HEK293 (cell line): ENCODE data around the gene PER1.
A peak's percentile ranks its signal among the peaks of the same experiment; 100 is the strongest.

Source experiments
- GFI1B ChIP-seq: fragments of 450-650 bp; formaldehyde crosslinking; IDR thresholded peaks from 2 replicates; pipeline ENCODE4 v1.5.1; 2016; ENCODE audit warnings: missing biosample characterization, missing genetic modification characterization
- KLF16 ChIP-seq: fragments of 450-650 bp; formaldehyde crosslinking; IDR thresholded peaks from 2 replicates; pipeline ENCODE4 v1.5.1; 2017; ENCODE audit warnings: missing biosample characterization, missing genetic modification characterization
- KLF17 ChIP-seq: fragments of 450-650 bp; formaldehyde crosslinking; IDR thresholded peaks from 2 replicates; pipeline ENCODE4 v1.5.1; 2016; ENCODE audit warnings: missing biosample characterization, missing genetic modification characterization
- KLF7 ChIP-seq: fragments of 450-650 bp; formaldehyde crosslinking; IDR thresholded peaks from 2 replicates; pipeline ENCODE4 v1.5.1; 2016; ENCODE audit warnings: missing biosample characterization, missing genetic modification characterization, borderline replicate concordance
- OVOL3 ChIP-seq: fragments of 450-650 bp; formaldehyde crosslinking; IDR thresholded peaks from 2 replicates; pipeline ENCODE4 v1.5.1; 2016; ENCODE audit warnings: missing biosample characterization, missing genetic modification characterization
- PRDM6 ChIP-seq: fragments of 450-650 bp; formaldehyde crosslinking; IDR thresholded peaks from 2 replicates; pipeline ENCODE4 v1.5.1; 2017; ENCODE audit warnings: missing biosample characterization, missing genetic modification characterization
- TSHZ1 ChIP-seq: fragments of 450-650 bp; formaldehyde crosslinking; IDR thresholded peaks from 2 replicates; pipeline ENCODE4 v1.5.1; 2016; ENCODE audit warnings: missing biosample characterization, missing genetic modification characterization, borderline replicate concordance
- ZFP3 ChIP-seq: fragments of 450-650 bp; formaldehyde crosslinking; IDR thresholded peaks from 2 replicates; pipeline ENCODE4 v1.5.1; 2016; ENCODE audit warnings: low read depth, missing biosample characterization, missing genetic modification characterization
- ZFP37 ChIP-seq: fragments of 450-650 bp; formaldehyde crosslinking; IDR thresholded peaks from 2 replicates; pipeline ENCODE4 v1.5.1; 2016; ENCODE audit warnings: missing biosample characterization, missing genetic modification characterization
- ZIC2 ChIP-seq: fragments of 450-650 bp; formaldehyde crosslinking; IDR thresholded peaks from 2 replicates; pipeline ENCODE4 v1.5.1; 2016; ENCODE audit warnings: missing biosample characterization, missing genetic modification characterization
- ZNF10 ChIP-seq: fragments of 450-650 bp; formaldehyde crosslinking; IDR thresholded peaks from 2 replicates; pipeline ENCODE4 v1.5.1; 2017; ENCODE audit warnings: missing biosample characterization, missing genetic modification characterization
- ZNF157 ChIP-seq: fragments of 450-650 bp; formaldehyde crosslinking; IDR thresholded peaks from 2 replicates; pipeline ENCODE4 v1.5.1; 2016; ENCODE audit warnings: missing biosample characterization, missing genetic modification characterization
- ZNF292 ChIP-seq: fragments of 450-650 bp; formaldehyde crosslinking; IDR thresholded peaks from 2 replicates; pipeline ENCODE4 v1.5.1; 2016; ENCODE audit warnings: low read depth, missing biosample characterization, missing genetic modification characterization, borderline replicate concordance
- ZNF324 ChIP-seq: fragments of 450-650 bp; formaldehyde crosslinking; IDR thresholded peaks from 2 replicates; pipeline ENCODE4 v1.5.1; 2016; ENCODE audit warnings: missing biosample characterization, missing genetic modification characterization
- ZNF37A ChIP-seq: fragments of 450-650 bp; IDR thresholded peaks from 2 replicates; pipeline ENCODE4 v1.5.1; 2018; ENCODE audit warnings: missing biosample characterization, missing genetic modification characterization
- ZNF416 ChIP-seq: fragments of 450-650 bp; formaldehyde crosslinking; IDR thresholded peaks from 2 replicates; pipeline ENCODE4 v1.5.1; 2016; ENCODE audit warnings: missing biosample characterization, missing genetic modification characterization
- ZNF510 ChIP-seq: fragments of 450-650 bp; formaldehyde crosslinking; IDR thresholded peaks from 2 replicates; pipeline ENCODE4 v1.5.1; 2018; ENCODE audit warnings: mild to moderate bottlenecking, missing genetic modification characterization, missing biosample characterization; ENCODE audit not compliant: insufficient replicate concordance
- ZNF513 ChIP-seq: fragments of 450-650 bp; IDR thresholded peaks from 2 replicates; pipeline ENCODE4 v1.5.1; 2018; ENCODE audit warnings: missing biosample characterization, missing genetic modification characterization
- ZNF514 ChIP-seq: fragments of 450-650 bp; formaldehyde crosslinking; IDR thresholded peaks from 2 replicates; pipeline ENCODE4 v1.5.1; 2016; ENCODE audit warnings: missing biosample characterization, missing genetic modification characterization
- ZNF558 ChIP-seq: fragments of 450-650 bp; formaldehyde crosslinking; IDR thresholded peaks from 2 replicates; pipeline ENCODE4 v1.5.1; 2016; ENCODE audit warnings: missing biosample characterization, missing genetic modification characterization
- ZNF596 ChIP-seq: fragments of 450-650 bp; IDR thresholded peaks from 2 replicates; pipeline ENCODE4 v1.5.0; 2018; ENCODE audit warnings: missing biosample characterization, mild to moderate bottlenecking, missing genetic modification characterization, moderate library complexity
- ZNF660 ChIP-seq: fragments of 450-650 bp; IDR thresholded peaks from 2 replicates; pipeline ENCODE4 v1.5.1; 2018; ENCODE audit warnings: missing biosample characterization, mild to moderate bottlenecking, missing genetic modification characterization
- ZNF747 ChIP-seq: fragments of 450-650 bp; formaldehyde crosslinking; IDR thresholded peaks from 2 replicates; pipeline ENCODE4 v1.5.1; 2016; ENCODE audit warnings: missing biosample characterization, missing genetic modification characterization
- ZSCAN30 ChIP-seq: fragments of 450-650 bp; IDR thresholded peaks from 2 replicates; pipeline ENCODE4 v1.5.1; 2018; ENCODE audit warnings: missing biosample characterization, mild to moderate bottlenecking, missing genetic modification characterization, moderate library complexity
- TF ChIP-seq, protein P1 (sequence below): fragments of 450-650 bp; formaldehyde crosslinking; IDR thresholded peaks from 2 replicates; pipeline ENCODE4 v1.5.1; 2017; ENCODE audit warnings: missing biosample characterization, missing genetic modification characterization
- TF ChIP-seq, protein P2 (sequence below): fragments of 450-650 bp; formaldehyde crosslinking; IDR thresholded peaks from 2 replicates; pipeline ENCODE4 v1.5.1; 2016; ENCODE audit warnings: missing biosample characterization, missing genetic modification characterization

Gene PER1

DNA sequence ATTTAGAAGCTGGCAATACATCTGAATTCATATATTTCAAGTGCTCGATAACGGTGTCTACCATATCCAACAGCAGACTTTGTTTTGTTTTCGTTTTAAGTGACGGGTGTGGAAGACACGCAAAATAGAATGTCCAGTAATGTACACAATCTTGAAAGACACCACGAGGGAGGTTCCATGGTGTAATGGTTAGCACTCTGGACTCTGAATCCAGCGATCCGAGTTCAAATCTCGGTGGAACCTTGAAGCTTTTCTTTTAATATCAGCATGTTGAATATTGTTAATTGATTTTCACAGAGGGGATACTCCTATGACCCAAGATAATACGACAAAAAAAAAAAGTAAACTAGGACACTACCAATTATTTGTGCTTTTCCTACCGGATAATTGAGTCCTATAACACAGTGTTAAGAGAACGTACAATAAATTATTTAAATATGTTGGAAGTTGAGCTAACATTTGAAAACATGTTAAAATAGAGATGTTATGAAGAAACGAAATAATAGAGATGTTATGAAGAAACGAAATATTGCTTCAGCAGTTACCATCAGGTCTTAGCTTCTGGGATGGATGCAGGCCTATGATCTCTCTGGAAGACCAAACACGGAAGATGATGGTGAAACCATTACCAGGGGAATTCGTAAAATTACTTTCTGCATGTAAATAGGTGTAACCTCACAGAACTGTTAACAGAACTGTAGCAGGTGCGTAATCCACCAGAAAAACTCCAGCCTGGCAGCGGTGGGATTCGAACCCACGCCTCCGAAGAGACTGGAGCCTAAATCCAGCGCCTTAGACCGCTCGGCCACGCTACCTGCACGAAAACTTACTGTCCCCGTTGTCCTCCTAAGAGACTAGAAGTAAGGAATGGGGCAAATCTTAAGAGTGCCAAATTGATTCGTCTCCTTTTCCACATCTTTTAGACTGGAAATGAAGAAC is 32.4 kb downstream of the PER1 start (continued):
- TF ChIP-seq PRDM6 (tag by site-specific recombination): peak; percentile 91
- TF ChIP-seq KLF7: peak; percentile 42; the same call in 1 of the 2 replicates
- peak; percentile 59 for TF ChIP-seq KLF16 (tag by site-specific recombination)
- TF ChIP-seq ZNF747 (tag by site-specific recombination): no peak
- TF ChIP-seq ZFP37 (tag by site-specific recombination): 0 out of 2 replicates have a peak, but pooled peaks have one; percentile 16
- TF ChIP-seq, protein P1, sequence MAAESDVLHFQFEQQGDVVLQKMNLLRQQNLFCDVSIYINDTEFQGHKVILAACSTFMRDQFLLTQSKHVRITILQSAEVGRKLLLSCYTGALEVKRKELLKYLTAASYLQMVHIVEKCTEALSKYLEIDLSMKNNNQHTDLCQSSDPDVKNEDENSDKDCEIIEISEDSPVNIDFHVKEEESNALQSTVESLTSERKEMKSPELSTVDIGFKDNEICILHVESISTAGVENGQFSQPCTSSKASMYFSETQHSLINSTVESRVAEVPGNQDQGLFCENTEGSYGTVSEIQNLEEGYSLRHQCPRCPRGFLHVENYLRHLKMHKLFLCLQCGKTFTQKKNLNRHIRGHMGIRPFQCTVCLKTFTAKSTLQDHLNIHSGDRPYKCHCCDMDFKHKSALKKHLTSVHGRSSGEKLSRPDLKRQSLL: peak; percentile 98
- TF ChIP-seq ZNF157 (tag by site-specific recombination): no peak
- TF ChIP-seq ZNF513: peak; percentile 66
- peak; percentile 19; the same call in 1 of the 2 replicates for TF ChIP-seq GFI1B (tag by site-specific recombination)
- TF ChIP-seq ZNF10 (tag by site-specific recombination): peak; percentile 87
- peak; percentile 27; the same call in 1 of the 2 replicates for TF ChIP-seq ZNF324 (tag by site-specific recombination)
- peak; percentile 53; the same call in 1 of the 2 replicates for TF ChIP-seq OVOL3 (tag by site-specific recombination)
- TF ChIP-seq ZNF292: no peak
- TF ChIP-seq ZNF510 (tag by site-specific recombination): peak; percentile 12
- TF ChIP-seq ZNF558 (tag by site-specific recombination): peak; percentile 38
- peak; percentile 97 for TF ChIP-seq ZSCAN30 (tag by site-specific recombination)
- TF ChIP-seq ZNF416: no peak
- no peak; the same call in 1 of the 2 replicates for TF ChIP-seq ZFP3 (tag by site-specific recombination)
- TF ChIP-seq ZIC2: peak; percentile 14; the same call in 1 of the 2 replicates
- TF ChIP-seq KLF17 (tag by site-specific recombination): peak; percentile 39
- TF ChIP-seq ZNF514: no peak
- peak; percentile 54; the same call in 1 of the 2 replicates for TF ChIP-seq ZNF37A (tag by site-specific recombination)
- TF ChIP-seq, protein P2, sequence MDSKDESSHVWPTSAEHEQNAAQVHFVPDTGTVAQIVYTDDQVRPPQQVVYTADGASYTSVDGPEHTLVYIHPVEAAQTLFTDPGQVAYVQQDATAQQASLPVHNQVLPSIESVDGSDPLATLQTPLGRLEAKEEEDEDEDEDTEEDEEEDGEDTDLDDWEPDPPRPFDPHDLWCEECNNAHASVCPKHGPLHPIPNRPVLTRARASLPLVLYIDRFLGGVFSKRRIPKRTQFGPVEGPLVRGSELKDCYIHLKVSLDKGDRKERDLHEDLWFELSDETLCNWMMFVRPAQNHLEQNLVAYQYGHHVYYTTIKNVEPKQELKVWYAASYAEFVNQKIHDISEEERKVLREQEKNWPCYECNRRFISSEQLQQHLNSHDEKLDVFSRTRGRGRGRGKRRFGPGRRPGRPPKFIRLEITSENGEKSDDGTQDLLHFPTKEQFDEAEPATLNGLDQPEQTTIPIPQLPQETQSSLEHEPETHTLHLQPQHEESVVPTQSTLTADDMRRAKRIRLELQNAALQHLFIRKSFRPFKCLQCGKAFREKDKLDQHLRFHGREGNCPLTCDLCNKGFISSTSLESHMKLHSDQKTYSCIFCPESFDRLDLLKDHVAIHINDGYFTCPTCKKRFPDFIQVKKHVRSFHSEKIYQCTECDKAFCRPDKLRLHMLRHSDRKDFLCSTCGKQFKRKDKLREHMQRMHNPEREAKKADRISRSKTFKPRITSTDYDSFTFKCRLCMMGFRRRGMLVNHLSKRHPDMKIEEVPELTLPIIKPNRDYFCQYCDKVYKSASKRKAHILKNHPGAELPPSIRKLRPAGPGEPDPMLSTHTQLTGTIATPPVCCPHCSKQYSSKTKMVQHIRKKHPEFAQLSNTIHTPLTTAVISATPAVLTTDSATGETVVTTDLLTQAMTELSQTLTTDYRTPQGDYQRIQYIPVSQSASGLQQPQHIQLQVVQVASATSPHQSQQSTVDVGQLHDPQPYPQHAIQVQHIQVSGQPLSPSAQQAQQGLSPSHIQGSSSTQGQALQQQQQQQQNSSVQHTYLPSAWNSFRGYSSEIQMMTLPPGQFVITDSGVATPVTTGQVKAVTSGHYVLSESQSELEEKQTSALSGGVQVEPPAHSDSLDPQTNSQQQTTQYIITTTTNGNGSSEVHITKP: 0 out of 2 replicates have a peak, but pooled peaks have one; percentile 6
- TF ChIP-seq ZNF660: peak; percentile 94
- peak; percentile 68 for TF ChIP-seq ZNF596 (tag by site-specific recombination)
- TF ChIP-seq TSHZ1: peak; percentile 70
